Measurements from ENCODE around the gene ADAM10.
A peak's percentile ranks its signal among the peaks of the same experiment; 100 is the strongest.

Gene ADAM10

DNA sequence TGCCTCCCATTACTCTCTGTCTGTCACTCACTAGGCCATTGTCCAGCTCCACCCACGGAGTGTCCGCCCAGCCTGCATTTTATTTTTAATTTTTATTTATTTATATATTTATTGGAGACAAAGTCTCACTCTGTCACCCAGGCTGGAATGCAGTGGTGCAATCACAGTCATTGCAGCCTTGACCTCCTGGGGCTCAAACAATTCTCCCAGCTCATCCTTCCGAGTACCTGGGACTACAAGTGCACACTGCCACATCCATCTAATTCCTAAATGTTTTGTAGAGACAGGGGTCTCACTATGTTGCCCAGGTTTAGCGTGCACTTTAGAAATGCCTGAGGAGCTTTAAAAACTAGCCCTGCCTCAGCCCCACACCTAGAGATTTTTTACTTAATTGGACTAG lies 176.2 kb downstream of the ADAM10 start:
- DNase-seq, result no peak

DNA sequence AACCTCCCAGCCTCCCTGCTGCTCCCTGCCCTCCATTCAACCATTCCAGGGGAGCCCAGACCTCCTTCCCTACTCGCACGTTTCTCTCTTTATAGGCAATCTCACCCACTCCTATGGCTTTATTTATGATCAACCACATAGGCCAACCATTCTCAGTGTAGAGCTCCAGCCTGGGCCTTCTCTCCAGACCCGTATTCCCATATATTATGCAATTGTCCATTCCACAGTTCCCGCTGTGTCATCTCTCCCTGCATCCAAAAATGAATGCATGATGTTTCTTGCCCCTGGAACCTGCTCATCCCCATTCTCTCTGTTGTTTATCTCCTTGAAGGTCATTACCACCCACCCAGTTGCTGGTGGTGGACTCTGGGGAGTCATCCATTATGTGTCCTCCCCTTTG lies 177.0 kb downstream of the ADAM10 start:
- no peak for DNase-seq

DNA sequence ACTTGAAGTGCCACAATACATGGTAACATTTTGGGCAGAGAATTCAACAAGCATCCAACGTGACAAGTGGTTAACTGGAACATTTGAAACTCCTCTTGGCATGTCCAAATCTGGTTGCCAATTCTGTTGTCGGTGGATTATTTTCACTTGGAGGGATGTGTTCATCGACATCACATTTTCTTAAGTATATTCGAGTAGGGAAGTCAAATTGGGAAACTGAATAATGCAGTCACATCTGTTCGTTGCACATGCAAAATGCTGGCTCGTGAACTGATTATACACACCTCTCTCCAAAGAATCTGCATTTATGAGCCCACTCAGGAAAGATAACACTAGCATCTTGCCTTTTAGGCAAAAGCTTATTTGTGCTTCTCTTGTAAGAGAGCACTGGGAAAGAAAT lies 178.0 kb downstream of the ADAM10 start:
- no peak for DNase-seq

DNA sequence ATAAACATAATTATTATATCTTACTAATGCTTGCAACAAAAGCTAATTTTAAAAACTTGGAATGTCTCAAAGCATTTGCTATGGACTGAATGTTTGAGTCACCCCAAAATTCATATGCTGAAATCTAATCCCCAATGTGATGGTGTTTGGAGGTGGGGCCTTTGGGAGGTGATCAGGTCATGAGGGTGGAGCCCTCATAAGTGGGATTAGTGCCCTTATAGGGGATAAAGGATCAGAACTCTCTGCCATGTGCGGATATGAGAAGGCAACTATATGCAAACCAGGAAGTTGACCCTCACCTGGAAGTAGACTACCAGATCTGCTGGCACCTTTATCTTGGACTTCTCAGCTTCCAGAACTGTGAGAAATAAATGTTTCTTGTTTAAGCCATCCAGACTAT lies 180.1 kb downstream of the ADAM10 start:
- no peak for DNase-seq

DNA sequence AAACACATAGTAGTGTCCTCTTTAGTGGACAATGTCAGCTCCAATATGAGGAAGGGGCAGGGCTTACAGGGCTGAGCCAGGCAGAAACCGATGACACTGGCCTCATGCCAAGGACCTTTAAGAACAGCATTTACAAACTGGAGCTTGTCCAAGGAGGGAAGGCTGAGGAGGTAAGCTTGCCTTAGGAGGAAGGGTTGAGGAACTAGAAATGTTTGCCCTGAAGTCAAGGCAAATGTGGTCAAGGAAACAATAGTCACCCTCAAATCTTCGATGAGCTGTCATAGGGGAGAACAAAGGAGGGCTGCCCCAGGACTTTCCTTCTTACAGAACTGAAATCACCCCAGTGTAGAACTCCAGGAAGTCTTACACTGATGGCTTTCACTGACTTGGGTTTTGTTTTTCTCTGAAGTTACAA lies 181.3 kb downstream of the ADAM10 start:
- peak; percentile 70 to 71 for DNase-seq

DNA sequence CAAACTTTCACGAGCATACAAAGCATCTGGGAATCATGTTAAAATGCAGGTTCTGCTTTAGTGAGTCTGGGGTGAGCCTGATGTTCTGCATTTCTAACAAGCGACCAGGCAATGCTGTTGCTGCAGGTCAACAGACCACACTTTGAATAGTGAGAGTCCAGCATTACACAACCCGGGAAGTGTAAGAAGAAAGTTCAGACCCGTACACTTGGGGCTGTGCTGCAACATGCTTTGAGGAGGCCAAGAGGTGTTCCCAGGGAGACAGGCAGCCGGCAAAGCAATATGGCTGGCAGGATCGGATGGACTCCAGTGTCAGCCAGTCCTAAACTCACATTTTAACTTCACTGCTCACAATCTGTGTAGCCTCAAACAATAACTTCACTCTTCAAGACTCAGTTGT lies 183.5 kb downstream of the ADAM10 start:
- DNase-seq, result no peak

DNA sequence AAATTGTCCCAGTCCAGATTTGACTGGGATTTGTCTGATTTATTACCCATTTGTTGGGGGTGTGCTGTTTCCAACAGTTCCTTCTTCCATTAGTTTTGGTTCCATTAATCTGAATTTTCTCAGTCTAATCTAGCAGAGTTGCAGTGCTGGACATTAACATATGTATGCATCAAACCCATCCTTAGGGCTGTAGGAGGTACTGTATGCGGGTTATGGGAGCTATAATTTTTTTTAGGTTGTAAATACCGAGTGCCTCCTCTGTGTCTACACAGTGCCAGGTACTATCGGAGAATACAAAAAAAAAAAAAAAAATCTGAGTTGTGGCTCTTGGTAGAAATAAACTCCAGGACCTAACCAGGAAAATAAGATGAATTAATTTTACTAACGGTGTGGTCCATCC lies 183.9 kb downstream of the ADAM10 start:
- no peak for DNase-seq

DNA sequence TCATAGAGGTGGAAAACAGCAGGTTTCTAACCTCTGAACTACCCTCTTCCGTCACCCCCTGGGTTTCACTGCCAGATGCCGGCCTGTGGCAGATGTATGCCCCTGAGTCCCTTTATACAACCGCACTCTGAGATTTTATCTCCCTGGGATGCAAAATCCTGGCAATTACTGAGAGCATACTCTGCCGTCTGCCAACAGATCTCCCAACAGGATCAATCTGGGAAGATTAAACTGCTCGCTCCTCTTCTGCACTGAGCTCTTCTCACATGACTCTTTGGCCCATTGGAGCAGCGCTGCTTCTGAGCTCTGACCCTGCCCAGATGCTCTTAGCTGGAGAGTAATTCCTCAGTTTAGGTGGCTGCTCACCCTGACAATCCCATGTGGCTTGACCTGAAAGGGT lies 184.5 kb downstream of the ADAM10 start:
- no peak for DNase-seq

DNA sequence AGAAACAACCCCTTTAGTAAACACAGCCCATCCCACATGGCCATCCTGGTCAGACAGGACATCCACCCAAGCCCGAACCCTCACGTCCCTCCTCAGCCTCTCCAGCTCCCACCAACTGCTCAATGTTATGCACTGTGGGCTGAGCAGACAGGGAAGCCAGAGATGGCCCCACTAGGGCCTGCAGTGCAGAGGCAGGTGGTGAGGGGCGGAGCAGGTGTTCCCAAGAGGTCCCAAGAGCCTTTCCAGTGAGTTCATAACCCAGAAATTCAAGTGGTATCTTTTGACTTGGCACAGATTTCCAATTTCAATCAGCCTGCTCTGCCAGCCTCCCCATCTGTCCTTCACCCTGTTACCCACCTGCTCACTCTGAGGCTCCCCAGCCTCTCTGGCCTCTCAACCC lies 187.4 kb downstream of the ADAM10 start:
- DNase-seq, result no peak

DNA sequence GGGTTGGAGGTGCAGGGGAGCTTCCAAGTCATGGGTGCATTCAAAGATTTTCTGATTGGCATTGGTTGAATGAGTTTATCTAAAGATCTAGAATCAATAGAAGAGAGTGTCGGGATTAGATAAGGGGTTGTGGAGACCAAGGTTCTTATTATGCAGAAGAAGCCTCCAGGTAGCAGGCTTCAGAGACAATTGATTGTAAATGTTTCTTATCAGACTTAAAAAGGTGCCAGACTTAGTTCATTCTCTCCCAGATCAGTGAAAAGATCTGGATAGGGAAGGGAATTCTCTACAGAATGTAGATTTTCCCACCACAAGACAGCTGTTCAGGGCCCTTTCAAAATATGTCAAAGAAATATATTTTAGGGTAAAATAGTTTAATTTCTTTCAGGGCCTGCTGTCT lies 188.2 kb downstream of the ADAM10 start:
- DNase-seq, result no peak

DNA sequence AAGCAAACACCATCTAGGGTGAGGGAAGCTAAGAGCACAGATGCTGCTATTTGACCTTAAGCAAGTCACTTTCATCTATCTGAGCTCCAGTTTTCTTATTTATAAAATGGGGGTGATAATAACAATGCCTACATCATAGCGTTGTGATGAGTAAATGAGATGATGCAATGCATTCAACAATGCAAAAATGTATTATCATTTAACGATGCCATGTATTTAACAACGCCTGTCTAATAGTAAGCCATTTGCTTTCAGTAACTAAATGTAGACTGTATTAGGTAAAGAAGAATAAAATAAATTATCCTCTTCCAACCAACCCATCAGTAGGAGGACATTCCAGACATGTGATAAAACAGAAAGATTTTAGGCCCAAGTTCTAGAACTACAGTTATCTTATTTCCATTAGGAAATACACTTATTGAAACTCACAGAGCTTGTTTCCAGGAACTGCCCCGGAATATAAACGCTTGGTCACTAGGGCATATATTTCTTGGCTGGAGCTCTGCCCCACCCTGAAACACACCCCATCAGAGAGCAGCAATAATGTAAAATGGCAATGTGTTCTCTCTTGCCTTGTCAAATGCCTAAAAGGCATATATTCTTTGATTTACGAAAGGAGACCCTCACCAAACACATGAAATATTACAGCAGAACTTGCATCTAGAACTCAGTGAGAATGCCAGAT lies 189.5 kb downstream of the ADAM10 start:
- DNase-seq, result no peak

DNA sequence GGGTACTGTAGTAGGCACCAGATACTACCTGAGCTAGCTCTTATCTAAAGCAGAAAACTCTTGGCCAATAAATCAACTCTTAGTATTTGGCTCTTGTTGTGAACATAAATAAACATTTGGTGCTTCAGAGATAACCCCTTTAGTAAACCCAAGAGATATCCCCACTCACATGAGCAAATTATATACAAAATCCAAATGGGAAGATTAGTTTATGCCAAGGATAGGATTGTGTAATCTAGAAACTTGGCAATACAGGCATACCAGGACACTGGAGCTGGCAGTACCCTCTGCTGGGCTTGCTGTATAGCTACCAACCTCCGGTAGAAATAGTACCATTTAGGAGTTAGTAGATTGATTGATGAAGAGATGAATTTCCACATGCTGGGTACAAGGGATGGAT lies 190.7 kb downstream of the ADAM10 start:
- no peak for DNase-seq

DNA sequence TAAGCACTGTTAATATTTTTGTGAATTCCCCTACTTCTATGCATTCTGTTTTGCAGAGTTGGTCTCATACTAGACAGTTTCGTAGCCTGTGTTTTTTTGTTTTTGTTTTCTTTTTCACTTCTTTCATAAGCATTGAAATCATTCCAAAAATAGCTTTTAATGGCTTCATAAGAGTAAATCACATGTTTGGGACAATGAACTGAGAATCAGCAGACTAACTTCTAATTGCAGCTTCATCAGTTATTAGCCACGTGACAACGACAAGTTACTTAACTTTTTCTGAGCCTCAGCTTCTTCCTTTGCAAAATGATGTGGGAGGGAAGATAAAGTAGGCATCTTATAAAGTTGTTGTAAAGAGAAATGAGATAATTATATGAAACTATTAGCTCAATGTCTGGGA lies 193.0 kb downstream of the ADAM10 start:
- DNase-seq, result no peak

DNA sequence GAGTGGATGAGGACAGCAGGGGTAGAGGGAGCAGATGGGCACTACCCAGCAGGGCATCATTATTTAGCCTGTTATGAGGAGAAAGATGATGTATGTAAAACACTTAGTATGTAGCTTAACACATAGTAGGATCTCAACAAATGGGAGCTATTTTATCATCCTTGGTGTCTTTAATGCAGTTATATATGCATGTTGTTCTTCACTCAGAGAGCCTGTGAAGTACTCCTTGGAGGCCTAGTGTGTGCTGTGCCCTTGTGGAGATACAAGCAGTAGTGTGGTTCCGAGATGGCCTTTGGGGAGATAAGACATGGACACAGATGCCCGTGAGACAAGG lies 193.5 kb downstream of the ADAM10 start:
- no peak for DNase-seq

DNA sequence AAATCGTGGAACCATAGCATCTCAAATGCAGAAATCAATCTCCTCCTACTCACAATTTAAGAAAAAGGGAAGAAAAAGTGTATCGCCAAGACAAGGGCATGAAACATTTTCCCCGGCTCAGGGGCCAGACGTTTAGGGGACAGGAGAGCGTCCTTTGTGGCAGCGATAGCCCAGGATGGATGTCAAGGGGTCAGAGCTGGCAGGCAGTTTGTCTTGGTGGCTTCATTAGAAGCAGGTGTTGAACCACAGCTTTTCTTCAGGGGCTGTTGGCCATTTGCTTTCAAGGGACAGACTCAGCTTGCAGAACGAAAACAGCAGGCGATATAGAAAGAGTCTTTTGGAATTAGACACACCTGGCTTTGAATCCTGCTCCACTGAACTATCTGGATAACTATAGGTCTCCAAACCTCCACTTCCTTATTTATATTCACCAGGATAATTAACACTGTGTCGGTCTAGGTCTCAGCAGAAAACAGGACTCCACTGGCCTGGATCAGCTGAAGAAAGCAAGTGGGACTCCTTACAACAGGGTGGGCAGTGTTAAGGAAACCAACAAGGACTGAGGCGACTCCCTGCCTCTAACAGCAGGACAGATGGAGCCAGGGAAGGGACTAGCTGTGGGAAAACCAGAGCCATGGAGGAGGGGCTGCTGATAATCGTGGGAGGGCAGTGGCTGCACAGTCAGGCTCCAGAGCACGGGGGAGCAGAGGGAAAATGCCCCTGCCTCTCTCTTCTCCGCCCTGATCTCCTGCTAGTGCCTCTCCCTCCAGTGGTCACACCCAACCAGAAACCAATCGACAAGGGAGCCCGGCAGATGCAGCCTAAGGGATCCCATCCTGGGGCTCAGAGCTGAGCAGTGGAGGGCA lies 194.1 kb downstream of the ADAM10 start:
- DNase-seq, result no peak

DNA sequence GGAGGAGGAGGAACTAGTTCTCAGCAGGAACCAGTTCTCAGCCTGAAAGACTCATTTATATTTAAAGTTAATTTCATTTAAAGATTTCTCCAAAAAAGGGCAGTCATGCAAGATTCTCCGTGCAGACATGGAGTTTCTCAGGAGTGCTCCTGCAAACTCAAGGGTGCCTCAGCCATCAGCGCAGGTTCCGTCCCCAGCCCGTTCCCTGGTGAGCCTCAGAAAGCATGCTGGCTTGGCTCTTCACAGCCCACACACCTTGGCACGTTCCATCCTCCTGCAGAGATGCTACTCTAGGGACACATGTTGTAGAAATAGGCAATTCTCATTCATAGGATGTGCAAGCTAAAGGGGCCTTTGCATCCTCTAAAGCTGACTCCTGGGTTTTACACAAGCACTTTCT lies 194.7 kb downstream of the ADAM10 start:
- no peak for DNase-seq

DNA sequence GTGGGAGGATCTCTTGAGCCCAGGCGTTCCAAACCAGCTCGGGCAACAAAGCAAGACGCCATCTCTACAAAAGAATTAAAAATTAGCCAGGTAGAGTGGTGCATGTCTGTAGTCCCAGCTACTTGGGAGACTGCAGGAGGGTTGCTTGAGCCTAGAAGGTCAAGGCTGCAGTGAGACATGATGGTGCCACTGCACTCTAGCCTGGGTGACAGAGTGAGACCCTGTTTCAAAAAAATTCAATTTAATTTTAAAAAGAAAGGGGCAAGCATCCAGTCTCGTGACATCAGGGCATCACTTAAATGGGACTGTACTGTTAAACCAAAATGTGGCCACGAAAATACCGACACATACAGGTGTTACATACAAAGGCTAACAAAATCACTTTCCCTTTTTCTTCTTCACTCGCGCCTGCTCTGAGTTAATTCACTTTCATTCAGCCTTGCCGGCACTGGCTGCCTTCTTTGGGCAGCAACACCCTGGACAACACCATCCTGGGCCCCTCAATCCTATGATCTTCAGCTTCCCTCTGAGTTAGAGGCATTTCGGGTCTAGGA lies 196.1 kb downstream of the ADAM10 start:
- DNase-seq, result no peak

DNA sequence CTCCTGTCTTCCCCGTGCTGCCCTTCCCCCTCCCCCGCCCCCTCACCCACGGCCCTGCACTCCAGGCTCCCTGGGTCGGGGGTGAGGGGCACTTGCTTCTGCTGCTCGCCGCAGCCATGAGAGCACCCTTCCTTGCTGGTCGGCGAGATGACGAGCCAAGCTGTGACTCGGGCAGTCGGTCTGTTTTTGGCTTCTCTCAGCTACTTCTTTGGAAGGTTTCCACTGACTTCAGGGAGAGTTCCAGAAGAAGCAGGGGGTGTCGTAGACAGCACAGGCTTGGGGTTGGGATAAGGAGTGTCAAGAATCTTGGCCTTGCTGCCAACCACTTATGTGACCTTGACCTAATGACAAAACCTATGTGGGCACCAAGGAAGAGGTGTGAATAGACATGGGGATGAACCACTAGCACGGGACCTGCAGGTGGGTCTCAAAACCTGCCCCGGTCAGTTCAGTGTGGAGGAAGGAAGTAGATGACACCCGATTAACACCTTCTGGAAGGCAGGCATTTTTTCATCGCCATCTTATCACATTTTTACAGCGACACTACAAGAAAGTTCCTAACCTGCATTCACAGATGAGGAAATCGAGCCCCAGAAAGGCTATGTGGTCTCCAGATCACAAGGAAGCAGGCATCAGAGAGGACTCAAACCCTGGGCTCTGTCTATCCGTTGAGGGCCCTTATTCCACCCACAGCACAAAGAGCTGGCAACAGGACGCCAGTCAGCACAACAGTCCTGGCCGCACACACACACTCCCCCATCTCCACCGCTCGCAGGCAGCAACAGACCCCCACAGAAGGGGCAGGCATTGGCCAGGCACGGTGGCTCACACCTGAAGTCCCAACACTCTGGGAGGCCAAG lies 196.8 kb downstream of the ADAM10 start:
- no peak for DNase-seq

DNA sequence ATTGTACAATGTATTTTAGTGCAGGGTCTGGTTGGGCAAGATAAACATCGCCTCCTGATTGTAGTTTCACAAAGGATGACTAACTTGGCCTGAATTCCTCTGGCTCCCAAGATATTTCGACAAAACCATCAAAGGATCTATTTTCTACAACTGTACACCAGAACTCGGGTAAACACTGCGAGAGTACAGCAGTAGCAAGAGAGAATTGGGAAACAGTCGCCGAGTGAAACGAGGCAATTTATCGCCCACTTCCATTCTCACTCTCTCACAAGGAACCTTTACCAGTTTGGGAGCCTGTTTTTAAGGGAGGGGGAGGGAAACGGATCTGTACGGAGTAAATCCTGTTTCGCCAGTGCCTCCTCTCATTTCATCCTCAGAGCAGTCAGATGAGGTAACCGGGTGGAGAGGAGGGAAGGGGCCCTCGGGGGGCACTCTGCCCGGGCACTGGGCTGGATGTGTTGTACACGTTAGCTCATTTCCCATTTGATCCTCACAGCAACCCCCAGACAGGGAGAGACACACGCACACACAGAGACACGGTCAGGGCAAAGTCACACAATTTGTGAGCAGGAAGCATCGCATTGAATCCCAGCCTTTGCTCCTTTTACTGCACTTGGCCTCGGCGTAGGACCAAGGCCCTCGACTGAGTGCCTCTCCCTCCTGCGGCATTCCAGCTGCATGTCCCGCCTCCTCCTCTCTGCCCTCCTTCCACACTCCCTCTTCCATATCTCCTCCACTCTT lies 197.6 kb downstream of the ADAM10 start:
- no peak for DNase-seq

DNA sequence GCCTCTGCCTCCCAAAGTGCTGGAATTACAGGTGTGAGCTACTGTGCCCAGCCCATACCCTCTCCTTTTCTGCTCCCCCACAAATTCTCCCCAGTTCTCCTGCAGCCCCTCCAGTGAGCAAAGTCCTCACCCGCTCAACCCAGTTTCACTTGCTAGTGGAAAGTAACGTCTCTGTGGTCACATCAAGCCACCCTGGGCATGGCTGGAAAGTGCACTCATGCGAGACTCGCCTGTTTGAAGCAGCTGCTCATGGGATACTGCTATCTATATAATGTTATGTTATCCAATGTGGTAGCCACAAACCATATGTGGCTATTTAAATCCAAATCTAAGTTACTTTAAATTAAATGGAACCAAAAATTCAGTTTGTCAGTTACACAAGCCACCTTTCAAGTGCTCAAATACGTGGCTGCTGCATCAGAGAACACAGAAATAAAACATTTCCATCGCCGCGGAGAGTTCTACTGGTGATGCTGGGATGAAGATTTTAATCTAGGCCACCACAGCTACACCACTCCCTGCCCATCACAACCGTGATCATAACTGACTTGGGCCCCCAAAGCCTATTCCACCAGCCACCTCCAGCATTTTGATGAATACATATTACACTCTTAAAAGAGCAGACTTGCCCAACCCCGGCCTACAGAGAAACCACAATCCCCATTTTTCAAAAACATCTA lies 198.3 kb downstream of the ADAM10 start:
- no peak for DNase-seq

DNA sequence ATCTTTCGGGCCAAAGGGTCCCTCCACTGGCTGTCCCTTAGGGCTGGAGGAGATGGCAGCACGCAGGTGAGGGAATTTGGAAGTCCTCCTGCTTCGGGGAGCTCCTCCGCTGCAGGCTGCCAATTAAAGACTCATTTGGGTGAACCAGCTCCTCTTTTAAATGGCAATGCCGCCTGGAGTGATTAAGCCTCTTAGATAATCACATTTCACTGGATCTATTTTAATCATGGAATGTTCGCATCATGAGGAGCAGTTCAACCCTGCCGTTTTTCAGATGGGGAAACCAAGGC lies 199.8 kb downstream of the ADAM10 start:
- no peak for DNase-seq

Measured in AML-193 (cell line).